Activated naive CD4-positive, alpha-beta T cell treated with anti-CD3 and anti-CD28 coated beads for 36 hours (primary cell): ENCODE data around the gene ABCB4. TPM values are rescaled to one million over a fixed set of nuclear protein-coding genes. Genes with fewer than 3 reads are reported as not detected.

Experiments
- CTCF ChIA-PET: fragments of 350-600 bp; sonication (Branson Sonifier 250); formaldehyde crosslinking; loops from one replicate; lab custom pipeline; 2021; ENCODE audit warnings: antibody characterized with exemption; lab: Charles Lee
- DNase-seq: peaks from one replicate; pipeline ENCODE4 v3.0.0-alpha.2; 2020
- H3K27ac Mint-ChIP-seq: one replicate; pipeline ENCODE4 v1.8.0; 2021; ENCODE audit warnings: mild to moderate bottlenecking, mixed read lengths
- H3K27me3 Mint-ChIP-seq: one replicate; pipeline ENCODE4 v1.8.0; 2021; ENCODE audit warnings: low read depth, mixed read lengths
- H3K36me3 Mint-ChIP-seq: one replicate; pipeline ENCODE4 v1.8.0; 2021; ENCODE audit warnings: low read depth, mixed read lengths
- H3K4me1 Mint-ChIP-seq: one replicate; pipeline ENCODE4 v1.8.0; 2021; ENCODE audit warnings: low read depth, mixed read lengths
- H3K4me3 Mint-ChIP-seq: one replicate; pipeline ENCODE4 v1.8.0; 2021; ENCODE audit warnings: mild to moderate bottlenecking, moderate library complexity, mixed read lengths
- H3K9me3 Mint-ChIP-seq: one replicate; pipeline ENCODE4 v1.8.0; 2021; ENCODE audit warnings: mixed read lengths
- intact Hi-C: fragments of 100-400 bp; cut with micrococcal nuclease; formaldehyde crosslinking; loops from one replicate; pipeline ENCODE4 v1.15.1; 2023
- total RNA-seq, 2 experiments: library from RNA; stranded (reverse); gene quantifications; one replicate each; pipeline ENCODE4 v1.2.3, GENCODE V29; 2021

Gene ABCB4
- total RNA-seq, 2 experiments from 2014 or later = not detected

- Mint-ChIP-seq H3K36me3 (peaks cover 15% of the 10 kb centered on the region), H3K4me1 (no peaks in the 10 kb centered on the region), H3K9me3 (no peaks in the 10 kb centered on the region), H3K4me3 (no peak overlapping the region), H3K27me3 (no peaks in the 10 kb centered on the region), H3K27ac (no peak overlapping the region)
- CTCF ChIA-PET = interaction anchor here (0.6 kb wide), 1 partner anchor 775 kb away, joined by 3 read pairs; no protein-coding TSS in a partner anchor
- intact Hi-C loops = no loop called here
- no peak for DNase-seq
Observed at GRCh38 chr7:87361320-87361719, 114.2 kb downstream of the ABCB4 start.

DNA sequence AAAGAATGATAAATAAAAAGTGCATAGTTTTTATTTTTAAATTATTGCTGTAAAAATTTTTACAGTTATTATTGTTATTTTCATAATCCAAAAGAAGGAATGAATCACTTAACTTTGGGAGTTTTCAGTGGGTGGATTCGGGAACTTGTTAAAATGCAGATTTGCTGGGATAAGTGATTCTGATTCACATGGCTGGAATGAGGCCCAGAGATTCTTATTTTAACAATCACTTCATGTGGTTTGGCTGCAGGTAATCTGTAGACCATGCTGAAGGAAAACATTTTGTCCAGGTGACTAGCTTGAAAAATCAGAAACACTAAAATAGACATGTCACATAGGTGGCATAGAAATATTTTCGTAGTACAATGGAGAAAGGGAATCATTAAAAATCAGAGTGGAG is 116.1 kb downstream of the ABCB4 start:
- Mint-ChIP-seq H3K27me3 (no peaks in the 10 kb centered on the region), H3K4me1 (no peaks in the 10 kb centered on the region), H3K27ac (no peak overlapping the region), H3K9me3 (peaks cover 2% of the 10 kb centered on the region), H3K4me3 (no peak overlapping the region), H3K36me3 (peaks cover 25% of the 10 kb centered on the region)
- no peak for DNase-seq
- intact Hi-C loops = no loop called here
- CTCF ChIA-PET = no interaction called here

- Mint-ChIP-seq H3K27me3 (no peaks in the 10 kb centered on the region), H3K9me3 (peaks cover 9% of the 10 kb centered on the region), H3K27ac (no peak overlapping the region), H3K4me1 (no peaks in the 10 kb centered on the region), H3K4me3 (no peak overlapping the region), H3K36me3 (peaks cover 43% of the 10 kb centered on the region)
- intact Hi-C loops = no loop called here
- CTCF ChIA-PET = no interaction called here
- no peak for DNase-seq
Observed at GRCh38 chr7:87356448-87356847, 119.0 kb downstream of the ABCB4 start.

DNA sequence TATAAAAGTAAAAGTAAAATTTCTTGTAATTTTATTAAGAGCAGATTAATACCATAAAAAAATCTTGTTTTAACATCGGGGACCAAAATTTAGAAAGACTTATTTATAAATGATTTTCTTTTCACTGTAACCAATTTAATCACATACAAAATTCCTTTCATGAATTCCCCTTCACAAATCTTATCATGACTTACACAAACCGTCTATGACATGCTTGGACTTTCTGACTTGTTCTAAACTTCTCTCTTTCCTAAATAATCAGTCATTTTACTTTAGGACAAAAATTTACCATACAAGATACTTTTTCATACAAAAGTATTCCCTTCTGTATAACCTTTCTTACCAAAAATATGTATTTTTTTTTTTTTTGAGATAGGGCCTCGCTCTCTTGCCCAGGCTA is 120.7 kb downstream of the ABCB4 start:
- Mint-ChIP-seq H3K27ac (no peak overlapping the region), H3K9me3 (peaks cover 9% of the 10 kb centered on the region), H3K36me3 (peaks cover 48% of the 10 kb centered on the region), H3K27me3 (no peaks in the 10 kb centered on the region), H3K4me1 (no peaks in the 10 kb centered on the region), H3K4me3 (no peak overlapping the region)
- CTCF ChIA-PET = no interaction called here
- intact Hi-C loops = no loop called here
- no peak for DNase-seq

Other genes with a start within 250 kb of the ABCB4 start
- 1 to 10 TPM; 6.0 to 6.1 TPM for gene CROT, start 130.0 kb downstream of the ABCB4 start, total RNA-seq
- gene ABCB1, start 125.2 kb upstream of the ABCB4 start, total RNA-seq = 1 to 10 TPM; 2.3 to 3.5 TPM
- under 1 TPM in 1 of 2 experiments, not detected in 1; 0.29 TPM for gene RUNDC3B, start 152.7 kb upstream of the ABCB4 start, total RNA-seq